Placental epithelial cell (primary cell): ENCODE results near the gene MYO18B. TPM values are rescaled to one million over a fixed set of nuclear protein-coding genes. Genes with fewer than 3 reads are reported as not detected.

Experiments
- small RNA-seq: library from RNA; depleted of rRNA; stranded (forward); fragments of <200 nt; gene quantifications from one replicate; pipeline ENCODE3, GENCODE V24; 2012
- total RNA-seq: library from RNA; depleted of rRNA; stranded (reverse); fragments of >200 nt; gene quantifications from 2 replicates; pipeline ENCODE4 v1.2.3, GENCODE V29; 2012

MYO18B gene, protein sequence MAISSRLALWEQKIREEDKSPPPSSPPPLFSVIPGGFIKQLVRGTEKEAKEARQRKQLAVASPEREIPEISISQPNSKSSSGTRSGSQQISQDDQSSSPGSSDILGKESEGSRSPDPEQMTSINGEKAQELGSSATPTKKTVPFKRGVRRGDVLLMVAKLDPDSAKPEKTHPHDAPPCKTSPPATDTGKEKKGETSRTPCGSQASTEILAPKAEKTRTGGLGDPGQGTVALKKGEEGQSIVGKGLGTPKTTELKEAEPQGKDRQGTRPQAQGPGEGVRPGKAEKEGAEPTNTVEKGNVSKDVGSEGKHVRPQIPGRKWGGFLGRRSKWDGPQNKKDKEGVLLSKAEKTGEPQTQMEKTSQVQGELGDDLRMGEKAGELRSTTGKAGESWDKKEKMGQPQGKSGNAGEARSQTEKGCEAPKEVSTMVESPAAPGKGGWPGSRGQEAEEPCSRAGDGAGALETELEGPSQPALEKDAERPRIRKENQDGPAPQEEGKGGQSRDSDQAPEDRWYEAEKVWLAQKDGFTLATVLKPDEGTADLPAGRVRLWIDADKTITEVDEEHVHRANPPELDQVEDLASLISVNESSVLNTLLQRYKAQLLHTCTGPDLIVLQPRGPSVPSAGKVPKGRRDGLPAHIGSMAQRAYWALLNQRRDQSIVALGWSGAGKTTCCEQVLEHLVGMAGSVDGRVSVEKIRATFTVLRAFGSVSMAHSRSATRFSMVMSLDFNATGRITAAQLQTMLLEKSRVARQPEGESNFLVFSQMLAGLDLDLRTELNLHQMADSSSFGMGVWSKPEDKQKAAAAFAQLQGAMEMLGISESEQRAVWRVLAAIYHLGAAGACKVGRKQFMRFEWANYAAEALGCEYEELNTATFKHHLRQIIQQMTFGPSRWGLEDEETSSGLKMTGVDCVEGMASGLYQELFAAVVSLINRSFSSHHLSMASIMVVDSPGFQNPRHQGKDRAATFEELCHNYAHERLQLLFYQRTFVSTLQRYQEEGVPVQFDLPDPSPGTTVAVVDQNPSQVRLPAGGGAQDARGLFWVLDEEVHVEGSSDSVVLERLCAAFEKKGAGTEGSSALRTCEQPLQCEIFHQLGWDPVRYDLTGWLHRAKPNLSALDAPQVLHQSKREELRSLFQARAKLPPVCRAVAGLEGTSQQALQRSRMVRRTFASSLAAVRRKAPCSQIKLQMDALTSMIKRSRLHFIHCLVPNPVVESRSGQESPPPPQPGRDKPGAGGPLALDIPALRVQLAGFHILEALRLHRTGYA (N-terminal part only)
- total RNA-seq: under 0.01 TPM in 1 of 2 replicates, not detected in the other

GRCh38 chr22:25741692-25742626, at the start of gene MYO18B:
Gene MYO18B, plus strand, starts transcription at chr22:25742188. Its CDS starts 18,905 bp downstream, at chr22:25761093.

Small RNA genes within 50 kb of the gene (small RNA-seq; reads per million reads assigned to genes)
- gene RN7SKP169 (not detected), gene RNA5SP494 (not detected), gene Z98949.2 (not detected)

Other genes starting within 250 kb of the MYO18B start
- gene GRK3, start 177.5 kb upstream of the MYO18B start, total RNA-seq: 2.4 and 2.7 TPM in 2 replicates